Kidney epithelial cell (primary cell): ENCODE measurements around the gene KLF2. TPM values are rescaled to one million over a fixed set of nuclear protein-coding genes. Genes with fewer than 3 reads are reported as not detected.
"Not testable (repeated sequence)": the region's sequence is repeated elsewhere in the genome, so short reads cannot be mapped to it uniquely, and the experiment has no call there.

ENCODE experiments used
- DNase-seq: peaks from one replicate; pipeline ENCODE4 v3.0.0-alpha.2; 2010; ENCODE audit warnings: low read depth
- H3K27me3 ChIP-seq: 2 replicates; pipeline ENCODE4 v1.6.0; 2011; ENCODE audit warnings: low read length; ENCODE audit not compliant: control insufficient read depth, insufficient read depth
- H3K36me3 ChIP-seq: 2 replicates; pipeline ENCODE4 v1.5.1; 2011; ENCODE audit warnings: low read length; ENCODE audit not compliant: control insufficient read depth, insufficient read depth
- H3K4me3 ChIP-seq: 2 replicates; pipeline ENCODE4 v1.5.1; 2011; ENCODE audit warnings: low read depth, mild to moderate bottlenecking, control low read depth, low read length
- total RNA-seq: library from RNA; depleted of rRNA; stranded (reverse); fragments of >200 nt; gene quantifications from 2 replicates; pipeline ENCODE4 v1.2.3, GENCODE V29; 2015
- TF ChIP-seq, protein P1 (sequence below): IDR thresholded peaks from 2 replicates; pipeline ENCODE4 v1.5.1; 2011; ENCODE audit warnings: mild to moderate bottlenecking, moderate library complexity, low read length, control low read depth, inconsistent platforms; ENCODE audit not compliant: insufficient read depth, poor library complexity, severe bottlenecking

The KLF2 gene
- total RNA-seq, 1 donor from 2014 or later: 0.67 TPM

DNA sequence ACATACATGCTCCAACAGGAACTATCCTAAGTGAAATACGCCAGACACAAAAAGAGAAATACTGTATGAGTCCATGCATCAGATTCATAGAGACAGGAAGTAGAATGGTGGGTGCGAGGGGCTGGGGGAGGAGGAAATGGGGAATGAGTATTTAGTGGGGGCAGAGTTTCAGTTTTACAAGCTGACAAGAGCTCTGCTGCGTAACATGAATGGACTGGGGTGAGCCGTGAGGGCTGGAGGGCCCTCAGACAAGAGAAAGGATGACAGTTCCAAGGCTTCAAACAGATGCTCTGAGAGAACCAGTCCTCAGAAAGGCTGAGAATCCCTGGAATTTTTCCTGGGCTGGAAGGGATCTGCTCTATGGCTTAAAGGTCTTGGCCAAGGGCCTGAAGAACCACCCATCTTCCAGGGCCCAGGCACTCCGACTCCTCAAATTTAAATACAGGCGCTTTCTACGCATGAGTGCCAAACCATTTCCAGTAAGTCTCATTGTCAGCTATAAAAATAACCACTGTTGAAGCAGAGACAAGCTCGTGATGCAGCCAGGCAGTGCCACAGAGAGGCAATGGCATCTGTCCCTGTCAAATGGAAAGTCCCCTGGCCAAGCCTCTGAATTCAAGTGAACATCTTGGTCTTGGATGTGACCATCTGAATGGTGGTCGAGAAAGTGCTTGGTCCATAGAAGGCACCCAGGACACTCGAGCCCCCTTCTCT is 17.5 kb downstream of the KLF2 start:
- TF ChIP-seq, protein P1, sequence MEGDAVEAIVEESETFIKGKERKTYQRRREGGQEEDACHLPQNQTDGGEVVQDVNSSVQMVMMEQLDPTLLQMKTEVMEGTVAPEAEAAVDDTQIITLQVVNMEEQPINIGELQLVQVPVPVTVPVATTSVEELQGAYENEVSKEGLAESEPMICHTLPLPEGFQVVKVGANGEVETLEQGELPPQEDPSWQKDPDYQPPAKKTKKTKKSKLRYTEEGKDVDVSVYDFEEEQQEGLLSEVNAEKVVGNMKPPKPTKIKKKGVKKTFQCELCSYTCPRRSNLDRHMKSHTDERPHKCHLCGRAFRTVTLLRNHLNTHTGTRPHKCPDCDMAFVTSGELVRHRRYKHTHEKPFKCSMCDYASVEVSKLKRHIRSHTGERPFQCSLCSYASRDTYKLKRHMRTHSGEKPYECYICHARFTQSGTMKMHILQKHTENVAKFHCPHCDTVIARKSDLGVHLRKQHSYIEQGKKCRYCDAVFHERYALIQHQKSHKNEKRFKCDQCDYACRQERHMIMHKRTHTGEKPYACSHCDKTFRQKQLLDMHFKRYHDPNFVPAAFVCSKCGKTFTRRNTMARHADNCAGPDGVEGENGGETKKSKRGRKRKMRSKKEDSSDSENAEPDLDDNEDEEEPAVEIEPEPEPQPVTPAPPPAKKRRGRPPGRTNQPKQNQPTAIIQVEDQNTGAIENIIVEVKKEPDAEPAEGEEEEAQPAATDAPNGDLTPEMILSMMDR: no peak
- DNase-seq: no peak

DNA sequence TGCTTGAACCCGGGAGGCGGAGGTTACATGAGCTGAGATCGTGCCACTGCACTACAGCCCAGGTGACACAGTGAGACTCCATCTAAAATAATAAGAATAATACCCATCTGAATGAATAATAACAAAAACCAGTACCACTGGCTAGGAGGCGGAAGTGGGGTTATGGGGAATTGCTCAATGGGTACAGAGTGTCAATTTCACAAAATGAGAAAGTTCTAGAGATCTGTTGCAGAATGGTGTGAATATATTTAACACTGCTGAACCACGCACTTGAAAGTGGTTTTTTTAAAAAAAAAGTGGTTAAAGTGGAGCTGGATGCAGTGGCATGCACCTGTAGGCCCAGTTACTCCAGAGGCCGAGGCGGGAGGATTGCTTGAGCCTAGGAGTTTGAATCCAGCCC is 18.5 kb downstream of the KLF2 start:
- TF ChIP-seq, protein P1: no peak
- DNase-seq: no peak
- Histone ChIP-seq H3K4me3 (no peak overlapping the region), H3K36me3 (no peaks in the 10 kb centered on the region), H3K27me3 (no peaks in the 10 kb centered on the region)

More for the DNA sequence above, 17.5 kb downstream of the KLF2 start:
- Histone ChIP-seq H3K4me3 (no peak overlapping the region), H3K36me3 (no peaks in the 10 kb centered on the region), H3K27me3 (no peaks in the 10 kb centered on the region)

DNA sequence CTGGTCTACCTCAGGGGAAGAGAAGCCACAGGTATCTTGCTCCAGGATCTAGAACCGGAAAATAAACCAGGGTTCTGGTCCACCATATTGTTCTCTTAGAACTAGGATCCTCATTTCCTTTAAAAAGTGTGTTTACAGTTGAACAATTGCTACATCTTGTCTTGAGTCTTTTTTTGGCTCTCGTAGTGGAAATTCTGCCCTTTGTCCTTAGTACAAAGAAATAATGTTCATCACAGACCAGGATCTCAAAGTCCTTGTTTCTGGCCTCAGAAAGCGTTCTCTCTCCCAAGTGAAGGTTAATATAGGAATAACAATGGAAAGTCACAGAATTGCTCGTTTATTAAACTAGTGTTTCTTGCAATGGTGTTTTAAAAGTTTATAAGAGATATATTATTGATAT is 20.8 kb downstream of the KLF2 start:
- DNase-seq: no peak
- Histone ChIP-seq H3K36me3 (no peaks in the 10 kb centered on the region), H3K27me3 (no peaks in the 10 kb centered on the region), H3K4me3 (no peak overlapping the region)
- TF ChIP-seq, protein P1: no peak

DNA sequence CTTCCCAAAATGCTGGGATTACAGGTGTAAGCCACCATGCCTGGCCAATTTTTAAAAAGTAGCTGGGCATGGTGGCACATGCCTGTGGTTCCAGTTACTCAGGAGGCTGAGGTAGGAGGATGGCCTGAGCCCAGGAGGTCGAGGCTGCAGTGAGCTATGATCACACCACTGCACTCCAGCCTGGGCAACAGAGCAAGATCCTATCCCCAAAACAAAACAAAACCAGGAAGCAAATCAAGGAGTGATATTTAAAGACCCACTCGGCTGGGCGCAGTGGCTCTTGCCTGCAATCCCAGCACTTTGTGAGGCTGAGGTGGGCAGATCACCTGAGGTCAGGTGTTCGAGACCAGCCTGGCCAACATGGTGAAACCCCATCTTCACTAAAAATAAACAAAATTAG is 22.5 kb downstream of the KLF2 start:
- H3K4me3 ChIP-seq, H3K27me3 ChIP-seq, H3K36me3 ChIP-seq, DNase-seq: not testable (repeated sequence)

DNA sequence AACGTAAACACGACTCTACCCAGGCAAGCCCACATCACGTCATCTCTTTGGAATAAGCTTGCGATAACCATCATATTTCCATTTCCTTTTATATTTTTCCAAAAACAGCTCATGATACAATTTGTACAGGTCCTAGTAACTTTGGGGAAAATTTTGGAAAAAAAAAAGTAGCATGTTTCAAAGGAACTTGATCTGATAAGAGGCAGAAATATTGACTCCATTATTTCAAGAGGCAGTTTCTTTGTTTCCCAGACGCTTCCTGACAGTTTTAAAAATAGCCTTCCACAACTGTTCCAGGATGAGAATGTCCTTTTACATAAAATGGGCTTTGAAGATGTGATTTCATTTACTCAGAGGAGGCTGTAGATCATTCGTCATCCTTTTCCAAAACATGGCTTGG is 23.1 kb downstream of the KLF2 start:
- Histone ChIP-seq H3K36me3 (no peaks in the 10 kb centered on the region), H3K27me3 (no peaks in the 10 kb centered on the region), H3K4me3 (no peak overlapping the region)
- no peak for DNase-seq
- TF ChIP-seq, protein P1: no peak

DNA sequence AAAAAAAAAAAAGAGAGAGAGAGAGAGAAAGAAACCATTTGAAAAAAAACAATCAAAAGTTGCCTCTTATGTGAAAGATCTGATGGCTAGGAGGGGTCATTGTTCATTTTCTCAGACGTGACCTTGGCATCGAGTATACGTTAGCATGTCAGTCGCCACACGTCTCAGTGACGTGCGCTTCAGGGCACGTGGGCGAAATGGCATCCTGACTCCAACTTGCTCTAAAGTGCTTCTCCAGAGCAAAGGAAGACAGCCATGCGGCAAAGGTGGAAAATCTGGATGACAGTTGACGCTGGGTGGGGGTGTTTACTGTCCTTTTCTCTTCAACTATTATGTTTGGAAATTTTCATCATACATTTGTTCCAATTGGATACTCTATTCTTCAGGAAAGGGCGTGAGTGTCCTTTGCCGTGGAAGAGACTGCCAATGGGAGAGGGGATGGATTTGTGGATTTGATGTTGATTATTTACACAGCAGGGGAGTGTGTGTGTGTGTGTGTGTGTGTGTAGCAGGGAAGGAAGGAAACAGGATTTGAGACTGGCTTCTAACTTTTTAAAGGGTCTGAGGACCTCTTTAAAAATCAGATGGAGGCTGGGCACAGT is 25.0 kb downstream of the KLF2 start:
- Histone ChIP-seq H3K4me3 (no peak overlapping the region), H3K27me3 (no peaks in the 10 kb centered on the region), H3K36me3 (no peaks in the 10 kb centered on the region)
- TF ChIP-seq, protein P1: no peak
- no peak for DNase-seq
